HFFc6 (cell line): ENCODE results near the gene OR10A6. TPM values are rescaled to one million over a fixed set of nuclear protein-coding genes. Genes with fewer than 3 reads are reported as not detected.

Experiments
- DNase-seq: peaks from one replicate; pipeline ENCODE4 v3.0.0-alpha.2; 2018
- H3K27ac Mint-ChIP-seq: 2 replicates; pipeline ENCODE4 v1.8.0; 2020; ENCODE audit warnings: mild to moderate bottlenecking, mixed read lengths
- H3K27me3 Mint-ChIP-seq: 2 replicates; pipeline ENCODE4 v1.8.0; 2021; ENCODE audit warnings: mild to moderate bottlenecking, moderate library complexity, mixed read lengths; ENCODE audit not compliant: insufficient read depth
- H3K36me3 Mint-ChIP-seq: 2 replicates; pipeline ENCODE4 v1.8.0; 2021; ENCODE audit warnings: low read depth, mixed read lengths
- H3K4me1 Mint-ChIP-seq: 2 replicates; pipeline ENCODE4 v1.8.0; 2020; ENCODE audit warnings: low read depth, mixed read lengths
- H3K4me3 Mint-ChIP-seq: 2 replicates; pipeline ENCODE4 v1.8.0; 2020; ENCODE audit warnings: mild to moderate bottlenecking, moderate library complexity, mixed read lengths
- H3K9me3 Mint-ChIP-seq: 2 replicates; pipeline ENCODE4 v1.8.0; 2020; ENCODE audit warnings: mild to moderate bottlenecking, mixed read lengths
- total RNA-seq, 6 experiments: library from RNA; stranded (reverse); fragmentation: NEBNext Ultra II Directional; extraction: Animal tissue kit (Norgen Biotek cat#: 25700); gene quantifications; 2 replicates in 1 of 6; 3 replicates in 5 of 6; pipeline ENCODE4 v1.2.3, GENCODE V29; 2021
- TF ChIP-seq, protein P1 (sequence below): fragments of 200-600 bp; sonication (generic); IDR thresholded peaks from 2 replicates; pipeline ENCODE4 v1.5.0; 2021; ENCODE audit warnings: antibody characterized with exemption, mild to moderate bottlenecking

OR10A6 gene
- total RNA-seq, 6 experiments from 2014 or later = 0.05 to 0.28 (median 0.14) TPM; not detected in 1

DNA sequence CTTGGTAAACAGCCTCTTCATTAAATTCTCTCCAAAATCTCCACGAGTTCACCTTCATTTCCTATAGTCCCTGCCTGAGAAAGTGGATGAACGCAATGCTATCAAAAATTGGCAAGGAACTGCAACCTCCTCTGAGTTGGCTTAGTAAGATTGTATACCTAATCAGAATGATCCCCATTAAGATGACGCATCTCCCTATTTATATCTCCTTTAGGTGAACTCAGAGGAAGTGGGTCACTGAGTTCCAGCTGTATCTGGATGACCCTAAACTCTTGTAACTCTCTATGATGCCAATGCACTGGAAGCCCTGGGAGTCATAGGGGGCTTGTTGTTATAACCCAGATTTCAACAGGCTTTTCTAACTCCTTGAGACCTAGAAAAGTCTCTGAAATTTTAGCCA is 48.2 kb downstream of the OR10A6 start:
- Mint-ChIP-seq H3K36me3 (no peaks in the 10 kb centered on the region), H3K4me3 (no peak overlapping the region), H3K27ac (no peak overlapping the region), H3K4me1 (peaks cover 34% of the 10 kb centered on the region), H3K27me3 (peaks cover 4% of the 10 kb centered on the region; the same call in 1 of the 2 replicates), H3K9me3 (no peaks in the 10 kb centered on the region)
- TF ChIP-seq, protein P1, sequence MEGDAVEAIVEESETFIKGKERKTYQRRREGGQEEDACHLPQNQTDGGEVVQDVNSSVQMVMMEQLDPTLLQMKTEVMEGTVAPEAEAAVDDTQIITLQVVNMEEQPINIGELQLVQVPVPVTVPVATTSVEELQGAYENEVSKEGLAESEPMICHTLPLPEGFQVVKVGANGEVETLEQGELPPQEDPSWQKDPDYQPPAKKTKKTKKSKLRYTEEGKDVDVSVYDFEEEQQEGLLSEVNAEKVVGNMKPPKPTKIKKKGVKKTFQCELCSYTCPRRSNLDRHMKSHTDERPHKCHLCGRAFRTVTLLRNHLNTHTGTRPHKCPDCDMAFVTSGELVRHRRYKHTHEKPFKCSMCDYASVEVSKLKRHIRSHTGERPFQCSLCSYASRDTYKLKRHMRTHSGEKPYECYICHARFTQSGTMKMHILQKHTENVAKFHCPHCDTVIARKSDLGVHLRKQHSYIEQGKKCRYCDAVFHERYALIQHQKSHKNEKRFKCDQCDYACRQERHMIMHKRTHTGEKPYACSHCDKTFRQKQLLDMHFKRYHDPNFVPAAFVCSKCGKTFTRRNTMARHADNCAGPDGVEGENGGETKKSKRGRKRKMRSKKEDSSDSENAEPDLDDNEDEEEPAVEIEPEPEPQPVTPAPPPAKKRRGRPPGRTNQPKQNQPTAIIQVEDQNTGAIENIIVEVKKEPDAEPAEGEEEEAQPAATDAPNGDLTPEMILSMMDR = no peak
- DNase-seq = no peak

Other genes with a start within 250 kb of the OR10A6 start
- not detected for gene OVCH2, start 224.8 kb downstream of the OR10A6 start, total RNA-seq
- gene OR5P2, start 134.3 kb downstream of the OR10A6 start, total RNA-seq = not detected
- not detected for gene OR5P3, start 100.4 kb downstream of the OR10A6 start, total RNA-seq
- under 1 TPM in 2 of 6 experiments, not detected in 4; 0.12 to 0.17 TPM for gene OR10A3, start 10.4 kb upstream of the OR10A6 start, total RNA-seq
- 10 to 100 TPM in 2 of 6 experiments, 1 to 10 TPM in 4; 5.9 to 23.8 (median 7.5) TPM for gene NLRP10, start 34.2 kb upstream of the OR10A6 start, total RNA-seq
- gene EIF3F, start 56.1 kb upstream of the OR10A6 start, total RNA-seq = 100 to 1,000 TPM; 312 to 407 (median 344) TPM
- 10 to 100 TPM in 1 of 6 experiments, 1 to 10 TPM in 5; 1.7 to 10.1 (median 1.8) TPM for gene TUB, start 149.9 kb upstream of the OR10A6 start, total RNA-seq
- gene RIC3, start 237.8 kb upstream of the OR10A6 start, total RNA-seq = not detected